ENCODE results near the gene UBE3B.

DNA sequence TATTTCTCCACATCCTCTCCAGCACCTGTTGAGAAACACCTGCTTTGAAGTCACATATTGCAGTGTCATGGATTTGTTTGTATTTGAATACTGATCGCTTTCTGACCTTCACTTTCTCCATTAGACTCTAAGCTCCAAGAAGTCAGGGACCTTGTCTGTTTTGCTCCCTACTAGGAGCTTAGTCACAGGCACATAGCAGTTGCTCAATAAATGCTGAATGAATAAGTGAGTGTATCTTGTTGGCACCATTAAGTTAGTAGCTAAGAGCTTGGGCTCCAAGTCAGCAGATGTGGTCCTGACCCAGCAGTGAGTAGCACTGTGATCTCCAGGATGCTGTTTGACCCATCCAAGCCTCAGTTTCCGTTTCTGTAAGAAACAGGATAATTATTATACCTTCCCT is 106.3 kb downstream of the UBE3B start:
- TF ChIP-seq POLR2A (IDR thresholded peaks at IDR 0.05; ENCODE audit: extremely low read depth, insufficient read length): no peak
- TF ChIP-seq, protein P1, sequence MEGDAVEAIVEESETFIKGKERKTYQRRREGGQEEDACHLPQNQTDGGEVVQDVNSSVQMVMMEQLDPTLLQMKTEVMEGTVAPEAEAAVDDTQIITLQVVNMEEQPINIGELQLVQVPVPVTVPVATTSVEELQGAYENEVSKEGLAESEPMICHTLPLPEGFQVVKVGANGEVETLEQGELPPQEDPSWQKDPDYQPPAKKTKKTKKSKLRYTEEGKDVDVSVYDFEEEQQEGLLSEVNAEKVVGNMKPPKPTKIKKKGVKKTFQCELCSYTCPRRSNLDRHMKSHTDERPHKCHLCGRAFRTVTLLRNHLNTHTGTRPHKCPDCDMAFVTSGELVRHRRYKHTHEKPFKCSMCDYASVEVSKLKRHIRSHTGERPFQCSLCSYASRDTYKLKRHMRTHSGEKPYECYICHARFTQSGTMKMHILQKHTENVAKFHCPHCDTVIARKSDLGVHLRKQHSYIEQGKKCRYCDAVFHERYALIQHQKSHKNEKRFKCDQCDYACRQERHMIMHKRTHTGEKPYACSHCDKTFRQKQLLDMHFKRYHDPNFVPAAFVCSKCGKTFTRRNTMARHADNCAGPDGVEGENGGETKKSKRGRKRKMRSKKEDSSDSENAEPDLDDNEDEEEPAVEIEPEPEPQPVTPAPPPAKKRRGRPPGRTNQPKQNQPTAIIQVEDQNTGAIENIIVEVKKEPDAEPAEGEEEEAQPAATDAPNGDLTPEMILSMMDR (IDR thresholded peaks at IDR 0.05; ENCODE audit: low read depth, low read length): no peak

Measured in NB4 (cell line).